HG03565 (cell line): ENCODE measurements around the gene IFITM1.
"Not testable (repeated sequence)": the region's sequence is repeated elsewhere in the genome, so short reads cannot be mapped to it uniquely, and the experiment has no call there.

Source experiments
- ATAC-seq: cut with Tn5 transposase; IDR thresholded peaks from one replicate; pipeline ENCODE4 v1.9.1; 2021; ENCODE audit warnings: mild to moderate bottlenecking, moderate library complexity; ENCODE audit not compliant: unreplicated experiment

Gene IFITM1

DNA sequence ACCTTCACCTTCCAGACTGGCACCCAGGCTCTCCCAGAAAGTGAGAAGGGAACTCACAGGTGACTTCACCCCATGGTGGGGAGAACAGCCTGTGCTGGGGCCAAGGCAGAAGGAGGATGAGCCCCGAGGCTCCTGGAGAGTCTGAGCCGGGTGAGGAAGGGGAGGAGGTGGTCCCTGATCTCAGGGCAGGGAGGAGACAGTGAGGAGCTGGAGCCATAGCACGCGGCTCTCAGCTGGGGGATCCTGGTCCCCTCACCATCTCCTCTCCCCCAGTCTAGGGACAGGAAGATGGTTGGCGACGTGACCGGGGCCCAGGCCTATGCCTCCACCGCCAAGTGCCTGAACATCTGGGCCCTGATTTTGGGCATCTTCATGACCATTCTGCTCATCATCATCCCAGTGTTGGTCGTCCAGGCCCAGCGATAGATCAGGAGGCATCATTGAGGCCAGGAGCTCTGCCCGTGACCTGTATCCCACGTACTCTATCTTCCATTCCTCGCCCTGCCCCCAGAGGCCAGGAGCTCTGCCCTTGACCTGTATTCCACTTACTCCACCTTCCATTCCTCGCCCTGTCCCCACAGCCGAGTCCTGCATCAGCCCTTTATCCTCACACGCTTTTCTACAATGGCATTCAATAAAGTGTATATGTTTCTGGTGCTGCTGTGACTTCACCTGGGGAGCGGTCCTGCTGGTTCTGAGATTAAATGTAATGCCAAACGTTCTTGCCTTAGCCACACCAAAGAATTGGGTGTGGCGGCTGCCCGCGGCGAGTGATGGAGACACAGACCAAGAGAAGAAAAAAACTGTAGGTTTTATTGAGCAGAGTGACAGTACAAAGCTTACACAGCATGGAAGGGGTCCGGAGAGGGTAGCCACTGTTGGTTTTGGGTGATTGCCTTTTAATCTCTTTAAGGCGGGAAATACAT lies 4.8 kb upstream of the IFITM1 start:
- ATAC-seq: not testable (repeated sequence)

DNA sequence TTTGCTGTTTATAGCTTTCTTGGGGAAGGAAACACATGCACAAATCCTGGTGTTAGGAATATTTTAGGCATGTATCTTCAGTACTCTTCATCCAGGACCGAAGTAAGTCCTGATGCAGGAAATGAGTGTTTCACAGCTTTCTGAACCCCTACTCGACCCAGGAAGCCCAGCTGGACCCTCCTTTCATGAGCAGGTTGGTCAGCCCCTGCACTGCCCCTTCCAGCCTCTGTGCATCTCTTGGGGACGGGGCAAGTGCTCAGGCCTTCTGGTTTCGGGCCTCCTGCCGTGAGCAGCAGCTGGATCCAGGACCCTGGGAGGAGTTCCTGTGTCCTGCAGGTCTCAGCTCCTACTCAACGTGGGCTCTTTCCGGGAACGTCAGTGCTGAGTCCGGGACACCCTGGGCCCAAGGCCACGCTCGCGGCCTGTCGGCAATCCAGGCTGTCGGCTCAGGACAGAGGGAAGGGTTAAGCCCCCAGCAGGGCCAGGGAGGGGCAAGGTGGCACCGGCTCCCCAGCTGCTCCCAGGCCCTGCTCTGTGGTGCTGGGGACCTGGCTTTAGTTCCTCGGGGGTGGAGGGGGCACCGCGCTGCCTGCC lies 3.8 kb upstream of the IFITM1 start:
- not testable (repeated sequence) for ATAC-seq

DNA sequence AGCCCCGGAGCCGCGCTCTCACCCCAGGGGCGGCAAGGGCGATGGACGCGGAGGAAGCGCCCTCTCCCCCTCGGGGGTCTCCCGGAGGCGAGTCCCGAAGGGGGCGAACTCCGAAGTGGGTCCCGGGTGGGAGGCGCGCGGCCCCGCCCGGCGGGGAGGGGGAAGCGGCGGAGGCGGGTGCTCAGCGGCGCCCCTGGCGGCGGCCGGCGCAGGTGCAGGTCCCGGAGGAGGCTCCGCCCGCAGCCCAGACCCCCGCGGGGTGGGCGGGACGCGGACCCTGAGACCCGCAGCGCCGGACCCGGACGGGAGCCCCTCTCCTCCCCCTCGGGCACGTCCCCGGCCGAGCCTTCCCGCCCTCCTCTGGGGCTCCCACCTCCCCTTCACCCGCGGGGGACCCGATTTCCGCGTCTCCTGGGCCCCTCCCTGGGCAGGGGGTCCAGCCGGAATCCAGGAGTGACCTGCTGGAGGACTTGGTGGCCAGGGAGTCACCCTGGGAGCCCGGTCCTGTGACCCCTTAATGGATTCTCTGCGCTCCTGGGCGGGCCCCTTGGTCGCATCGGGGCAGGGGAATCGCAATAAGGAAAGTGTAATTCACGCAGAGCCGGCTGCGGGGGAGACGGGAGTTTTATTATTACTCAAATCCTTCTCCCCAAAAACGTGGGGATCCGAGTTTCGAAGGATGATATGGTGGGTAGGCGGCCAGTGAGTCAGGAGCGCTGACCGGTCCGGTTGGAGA lies 2.7 kb upstream of the IFITM1 start:
- peak; percentile 32 for ATAC-seq

DNA sequence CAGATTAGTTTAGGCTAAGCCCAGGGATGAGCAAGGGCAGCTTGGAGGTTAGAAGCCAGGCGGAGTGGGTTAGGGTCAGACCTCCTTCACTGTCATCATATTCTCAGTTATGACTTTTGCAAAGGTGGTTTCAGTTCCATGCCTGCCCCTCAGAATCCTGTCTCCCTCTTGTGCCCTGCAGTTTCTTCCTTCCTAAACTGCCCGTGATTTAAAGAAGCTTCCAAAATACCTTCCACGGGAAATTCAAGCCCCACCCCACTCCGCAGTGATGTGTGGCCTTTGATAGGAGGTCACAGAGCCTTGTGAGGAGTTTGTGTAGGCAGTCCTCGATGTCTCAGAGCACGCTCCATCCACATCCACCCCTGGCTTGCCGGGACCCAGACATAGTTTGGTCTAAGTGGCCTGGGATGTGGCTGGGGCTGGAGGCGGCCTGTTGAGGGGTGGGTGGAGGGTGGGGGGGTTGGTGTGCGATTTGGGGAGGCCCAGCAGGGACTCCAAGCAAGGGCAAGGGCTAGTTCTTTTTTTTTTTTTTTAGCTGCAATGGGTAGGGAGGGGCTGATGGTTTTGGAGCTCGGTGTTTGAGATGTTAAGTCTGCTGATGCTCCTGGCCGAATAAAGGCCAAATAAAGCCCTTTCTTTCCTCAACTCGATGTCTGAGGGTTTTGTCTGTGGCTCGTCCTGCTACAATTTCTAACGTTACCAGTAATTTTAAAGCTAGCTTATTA lies 1.6 kb upstream of the IFITM1 start:
- ATAC-seq: no peak

DNA sequence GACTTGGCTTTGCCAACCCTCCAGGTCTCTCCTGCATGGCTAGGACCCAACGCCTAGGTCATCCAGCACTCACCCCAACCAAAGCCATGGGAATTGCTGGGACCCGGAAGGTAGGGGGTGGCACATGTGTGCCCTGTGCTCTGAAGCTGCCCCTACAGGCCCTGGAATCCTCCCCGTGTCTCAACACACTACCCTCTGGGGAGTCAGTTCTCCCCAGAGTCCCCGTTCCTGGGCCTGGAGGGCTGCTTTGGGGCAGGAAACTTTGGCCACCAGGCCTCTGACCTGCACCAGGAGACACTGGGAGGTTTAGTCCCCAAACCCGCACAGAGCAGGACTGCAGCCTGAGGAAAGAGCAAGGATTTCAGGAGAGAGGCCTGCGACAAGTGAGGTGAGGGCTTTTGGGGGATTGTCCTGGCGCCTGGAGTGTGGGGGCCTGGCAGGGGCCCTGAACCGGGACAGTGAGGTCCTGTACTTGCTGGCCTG lies 495 bp upstream of the IFITM1 start:
- no peak for ATAC-seq

DNA sequence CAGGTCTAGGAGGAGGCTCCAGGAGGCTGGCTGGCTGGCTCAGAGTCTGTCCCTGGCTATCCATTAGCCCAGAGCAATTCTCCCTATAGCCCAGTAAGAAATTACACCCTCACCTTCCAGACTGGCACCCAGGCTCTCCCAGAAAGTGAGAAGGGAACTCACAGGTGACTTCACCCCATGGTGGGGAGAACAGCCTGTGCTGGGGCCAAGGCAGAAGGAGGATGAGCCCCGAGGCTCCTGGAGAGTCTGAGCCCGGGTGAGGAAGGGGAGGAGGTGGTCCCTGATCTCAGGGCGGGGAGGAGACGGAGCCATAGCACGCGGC lies 675 bp downstream of the IFITM1 start:
- ATAC-seq: not testable (repeated sequence)

DNA sequence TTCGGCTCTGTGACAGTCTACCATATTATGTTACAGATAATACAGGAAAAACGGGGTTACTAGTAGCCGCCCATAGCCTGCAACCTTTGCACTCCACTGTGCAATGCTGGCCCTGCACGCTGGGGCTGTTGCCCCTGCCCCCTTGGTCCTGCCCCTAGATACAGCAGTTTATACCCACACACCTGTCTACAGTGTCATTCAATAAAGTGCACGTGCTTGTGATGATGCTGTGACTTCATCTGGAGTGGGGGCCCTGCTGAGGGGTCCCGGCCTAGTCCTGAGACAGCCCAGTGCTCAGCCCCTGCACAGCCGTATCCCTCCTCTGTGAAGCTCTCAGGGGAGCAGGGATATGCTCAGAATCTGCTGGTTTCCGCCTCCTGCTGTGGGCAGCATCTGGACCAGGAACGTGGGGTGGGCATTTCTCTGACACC lies 1.2 kb downstream of the IFITM1 start:
- no peak for ATAC-seq

DNA sequence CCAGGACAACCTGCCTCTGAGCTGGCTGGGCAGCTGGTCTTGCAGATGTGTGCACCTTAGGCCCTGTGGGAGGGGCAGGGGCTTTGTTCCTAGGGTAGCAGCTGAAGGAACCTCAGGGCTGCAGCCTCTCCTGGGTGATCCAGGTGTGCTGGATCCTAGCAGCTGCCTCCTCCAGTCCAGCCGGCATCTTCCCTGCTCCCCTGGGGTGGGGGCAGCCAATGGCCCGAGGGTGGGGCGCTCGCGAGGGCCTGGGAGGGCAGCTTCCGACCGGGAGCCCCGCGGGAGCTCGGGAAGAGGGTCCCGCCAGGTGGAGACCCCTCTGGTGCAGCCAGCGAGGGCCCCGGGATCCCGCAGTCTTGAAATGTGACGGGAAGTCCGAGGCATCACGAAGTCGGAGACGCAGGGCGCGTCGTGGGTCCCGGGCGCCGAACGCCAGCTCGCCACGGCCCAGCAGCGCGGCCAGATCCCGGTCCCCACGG lies 1.7 kb downstream of the IFITM1 start:
- no peak for ATAC-seq

DNA sequence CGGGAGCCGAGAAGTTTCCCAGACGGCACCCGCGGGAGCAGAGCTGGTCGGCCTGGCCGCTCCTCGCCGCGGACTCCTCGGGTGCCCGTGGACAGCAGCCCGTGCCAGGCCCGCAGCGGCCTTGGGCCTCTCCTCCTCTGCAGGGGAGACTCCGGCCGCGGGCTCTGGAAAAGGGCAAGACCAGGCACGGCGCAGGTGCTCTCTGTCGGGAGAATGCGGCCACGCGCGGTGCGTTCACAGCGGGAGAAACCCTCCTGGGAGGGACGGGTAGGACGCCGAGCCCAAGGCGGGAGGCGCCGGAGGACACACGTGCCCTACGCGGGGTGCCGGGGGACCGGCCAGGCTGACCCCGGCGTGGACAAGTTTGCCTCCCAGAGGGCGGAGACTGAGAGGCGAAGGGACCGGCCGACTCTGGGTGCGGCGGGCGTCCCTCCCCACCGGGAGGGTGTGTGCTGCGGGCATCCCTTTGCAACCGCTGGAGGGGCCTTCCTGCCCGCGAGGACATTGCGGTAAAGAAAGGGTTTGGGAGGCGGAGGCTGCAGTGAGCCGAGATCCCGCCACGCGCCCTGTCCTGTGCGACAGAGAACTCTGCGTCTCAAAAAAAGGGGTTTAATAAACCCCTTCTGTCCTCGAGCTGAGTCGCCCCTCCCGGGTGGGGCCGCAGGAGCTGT lies 2.3 kb downstream of the IFITM1 start:
- ATAC-seq: no peak

DNA sequence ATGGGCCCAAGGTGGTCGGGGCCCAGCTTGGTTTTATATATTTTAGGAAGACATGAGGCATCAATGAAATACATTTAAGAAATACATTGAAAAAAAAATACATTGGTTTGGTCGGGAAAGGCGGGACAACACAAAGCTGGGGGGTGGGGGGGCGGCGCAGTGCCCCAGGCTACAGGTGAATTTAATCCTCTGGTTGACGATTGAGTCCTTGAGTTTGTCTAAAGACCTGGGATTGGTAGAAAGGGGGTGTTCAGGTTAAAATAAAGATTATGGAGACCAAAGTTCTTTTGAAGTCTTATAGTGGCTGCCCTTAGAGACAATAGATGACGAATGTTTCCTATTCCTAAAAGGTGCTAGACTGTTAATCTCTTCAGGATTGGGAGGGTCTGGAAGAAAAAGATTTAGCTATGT lies 3.1 kb downstream of the IFITM1 start:
- no peak for ATAC-seq

DNA sequence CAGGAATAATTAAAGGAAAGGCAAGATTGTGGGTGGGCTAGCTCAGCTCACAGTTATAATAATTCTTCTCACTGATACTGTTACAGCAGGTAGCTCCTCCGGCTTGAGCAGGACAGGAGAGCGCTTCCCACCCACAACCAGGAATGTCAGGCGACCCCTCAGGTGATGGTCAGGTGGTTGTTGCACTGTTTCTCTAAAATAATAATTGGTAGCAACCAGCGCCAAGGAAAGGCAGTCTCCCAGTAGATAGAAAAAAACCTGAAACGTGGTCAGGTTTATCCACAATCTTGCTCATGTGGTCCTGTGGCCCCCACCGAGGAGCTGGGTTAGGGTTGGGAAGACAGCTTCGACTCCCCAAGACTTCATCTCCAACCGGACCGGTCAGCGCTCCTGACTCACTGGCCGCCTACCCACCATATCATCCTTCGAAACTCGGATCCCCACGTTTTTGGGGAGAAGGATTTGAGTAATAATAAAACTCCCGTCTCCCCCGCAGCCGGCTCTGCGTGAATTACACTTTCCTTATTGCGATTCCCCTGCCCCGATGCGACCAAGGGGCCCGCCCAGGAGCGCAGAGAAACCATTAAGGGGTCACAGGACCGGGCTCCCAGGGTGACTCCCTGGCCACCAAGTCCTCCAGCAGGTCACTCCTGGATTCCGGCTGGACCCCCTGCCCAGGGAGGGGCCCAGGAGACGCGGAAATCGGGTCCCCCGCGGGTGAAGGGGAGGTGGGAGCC lies 4.0 kb downstream of the IFITM1 start:
- ATAC-seq: not testable (repeated sequence)

DNA sequence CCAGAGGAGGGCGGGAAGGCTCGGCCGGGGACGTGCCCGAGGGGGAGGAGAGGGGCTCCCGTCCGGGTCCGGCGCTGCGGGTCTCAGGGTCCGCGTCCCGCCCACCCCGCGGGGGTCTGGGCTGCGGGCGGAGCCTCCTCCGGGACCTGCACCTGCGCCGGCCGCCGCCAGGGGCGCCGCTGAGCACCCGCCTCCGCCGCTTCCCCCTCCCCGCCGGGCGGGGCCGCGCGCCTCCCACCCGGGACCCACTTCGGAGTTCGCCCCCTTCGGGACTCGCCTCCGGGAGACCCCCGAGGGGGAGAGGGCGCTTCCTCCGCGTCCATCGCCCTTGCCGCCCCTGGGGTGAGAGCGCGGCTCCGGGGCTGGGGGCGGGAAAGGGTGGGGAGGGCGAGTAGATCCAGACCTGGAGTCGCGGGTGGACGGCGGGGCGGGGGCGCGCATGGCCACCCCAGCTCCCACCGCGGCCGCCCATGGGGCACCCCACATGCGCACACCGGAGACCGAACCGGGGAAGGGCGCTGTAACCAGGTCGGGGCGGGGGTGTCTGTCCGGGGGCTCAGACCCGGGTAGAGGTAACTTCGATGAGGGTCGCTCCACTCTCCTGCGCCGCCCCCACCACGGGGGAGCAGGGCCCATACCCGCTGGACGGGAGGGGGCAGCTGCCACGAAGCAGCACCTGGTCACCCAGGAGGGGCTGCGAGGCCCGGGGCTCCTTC lies 4.7 kb downstream of the IFITM1 start:
- ATAC-seq: not testable (repeated sequence)

DNA sequence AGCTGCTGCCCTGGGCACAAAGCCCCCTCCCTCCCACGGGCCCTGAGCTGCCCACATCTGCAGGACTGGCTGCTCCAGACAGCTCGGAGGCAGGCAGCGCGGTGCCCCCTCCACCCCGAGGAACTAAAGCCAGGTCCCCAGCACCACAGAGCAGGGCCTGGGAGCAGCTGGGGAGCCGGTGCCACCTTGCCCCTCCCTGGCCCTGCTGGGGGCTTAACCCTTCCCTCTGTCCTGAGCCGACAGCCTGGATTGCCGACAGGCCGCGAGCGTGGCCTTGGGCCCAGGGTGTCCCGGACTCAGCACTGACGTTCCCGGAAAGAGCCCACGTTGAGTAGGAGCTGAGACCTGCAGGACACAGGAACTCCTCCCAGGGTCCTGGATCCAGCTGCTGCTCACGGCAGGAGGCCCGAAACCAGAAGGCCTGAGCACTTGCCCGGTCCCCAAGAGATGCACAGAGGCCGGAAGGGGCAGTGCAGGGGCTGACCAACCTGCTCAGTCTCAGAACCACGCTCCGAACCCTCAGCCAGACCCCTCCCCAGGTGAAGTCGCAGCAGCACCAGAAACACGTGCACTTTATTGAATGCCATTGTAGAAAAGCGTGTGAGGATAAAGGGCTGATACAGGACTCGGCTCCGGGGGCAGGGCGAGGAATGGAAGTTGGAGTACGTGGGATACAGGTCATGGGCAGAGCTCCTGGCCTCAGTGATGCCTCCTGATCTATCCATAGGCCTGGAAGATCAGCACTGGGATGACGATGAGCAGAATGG lies 5.5 kb downstream of the IFITM1 start:
- not testable (repeated sequence) for ATAC-seq

DNA sequence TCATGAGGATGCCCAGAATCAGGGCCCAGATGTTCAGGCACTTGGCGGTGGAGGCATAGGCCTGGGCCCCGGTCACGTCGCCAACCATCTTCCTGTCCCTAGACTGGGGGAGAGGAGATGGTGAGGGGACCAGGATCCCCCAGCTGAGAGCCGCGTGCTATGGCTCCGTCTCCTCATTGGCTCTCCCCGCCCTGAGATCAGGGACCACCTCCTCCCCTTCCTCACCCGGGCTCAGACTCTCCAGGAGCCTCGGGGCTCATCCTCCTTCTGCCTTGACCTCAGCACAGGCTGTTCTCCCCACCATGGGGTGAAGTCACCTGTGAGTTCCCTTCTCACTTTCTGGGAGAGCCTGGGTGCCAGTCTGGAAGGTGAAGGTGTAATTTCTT lies 6.0 kb downstream of the IFITM1 start:
- not testable (repeated sequence) for ATAC-seq

DNA sequence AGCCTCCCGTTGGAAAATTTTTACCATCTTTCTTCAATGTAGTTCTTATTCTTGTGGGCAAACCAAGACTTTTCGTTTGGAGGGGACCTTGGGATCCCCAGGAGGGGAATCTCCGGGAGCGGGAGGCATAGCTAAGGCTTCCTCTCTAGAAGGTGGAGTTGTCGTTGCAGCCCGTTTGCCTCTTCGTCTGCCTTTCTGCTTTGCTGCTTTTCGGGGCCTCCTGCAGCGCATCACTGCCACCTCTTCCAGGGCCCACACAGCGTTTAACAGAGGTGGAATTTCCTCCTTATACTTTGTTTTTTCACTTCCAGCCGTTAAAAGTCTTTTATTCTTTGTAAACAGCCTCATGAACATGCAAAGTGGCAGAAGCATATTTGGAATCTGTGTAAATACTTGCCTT lies 10.3 kb downstream of the IFITM1 start:
- ATAC-seq: no peak

DNA sequence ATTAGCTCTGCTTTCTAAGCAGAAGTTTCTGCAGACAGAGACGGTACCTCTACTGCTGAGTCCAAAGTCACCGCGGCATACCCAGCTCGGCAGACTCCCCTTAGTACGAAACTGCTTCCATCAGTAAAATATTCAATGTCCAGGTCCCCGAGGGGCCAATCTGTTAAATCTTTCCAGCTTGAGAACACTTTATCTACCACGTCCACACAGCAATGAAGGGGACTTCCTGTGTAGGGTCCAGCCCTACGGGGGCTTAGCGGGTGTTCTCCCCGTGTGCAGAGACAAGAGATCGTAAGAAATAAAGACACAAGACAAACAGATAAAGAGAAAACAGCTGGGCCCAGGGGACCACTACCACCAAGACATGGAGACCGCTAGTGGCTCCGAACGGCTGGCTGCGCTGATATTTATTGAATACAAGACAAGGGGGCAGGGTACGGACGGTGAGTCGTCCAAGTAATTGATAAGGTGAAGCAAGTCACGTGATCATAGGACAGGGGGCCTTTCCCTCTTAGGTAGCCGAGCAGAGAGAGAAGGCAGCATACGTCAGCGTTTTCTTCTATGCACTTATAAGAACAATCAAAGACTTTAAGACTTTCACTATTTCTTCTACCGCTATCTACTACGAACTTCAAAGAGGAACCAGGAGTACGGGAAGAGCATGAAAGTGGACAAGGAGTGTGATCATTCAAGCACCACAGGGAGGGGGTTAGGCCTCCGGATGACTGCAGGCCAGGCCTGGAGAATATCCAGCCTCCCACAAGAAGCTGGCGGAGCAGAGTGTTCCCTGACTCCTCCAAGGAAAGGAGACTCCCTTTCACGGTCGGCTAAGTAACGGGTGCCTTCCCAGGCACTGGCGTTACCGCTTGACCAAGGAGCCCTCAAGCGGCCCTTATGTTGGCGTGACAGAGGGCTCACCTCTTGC lies 11.0 kb downstream of the IFITM1 start:
- not testable (repeated sequence) for ATAC-seq
